ENCODE results near the gene MAN1C1. TPM values are rescaled to one million over a fixed set of nuclear protein-coding genes. Genes with fewer than 3 reads are reported as not detected.
A peak's percentile ranks its signal among the peaks of the same experiment; 100 is the strongest.
"Not testable (repeated sequence)": the region's sequence is repeated elsewhere in the genome, so short reads cannot be mapped to it uniquely, and the experiment has no call there.

The MAN1C1 gene
- total RNA-seq, 1 experiment from 2014 or later: 73.9 TPM

DNA sequence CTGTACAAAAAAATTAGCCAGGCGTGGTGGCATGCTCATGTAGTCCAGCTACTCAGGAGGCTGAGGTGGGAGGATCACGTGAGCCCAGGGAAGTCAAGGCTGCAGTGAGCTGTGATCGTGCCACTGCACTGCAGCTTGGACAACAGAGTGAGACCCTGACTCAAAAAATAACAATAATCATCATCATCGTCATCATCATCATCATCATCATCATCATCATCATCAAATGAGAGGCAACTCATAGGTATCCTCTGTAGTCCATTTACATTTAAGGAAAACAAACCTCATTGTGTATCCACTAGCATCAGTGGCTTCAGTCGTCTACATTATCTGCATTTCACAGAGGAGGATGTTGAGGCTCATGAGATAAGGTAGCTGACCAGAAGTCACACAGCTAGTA is 114.6 kb downstream of the MAN1C1 start:
- peaks cover 88% of the 10 kb centered on the region for H3K4me1 ChIP-seq

DNA sequence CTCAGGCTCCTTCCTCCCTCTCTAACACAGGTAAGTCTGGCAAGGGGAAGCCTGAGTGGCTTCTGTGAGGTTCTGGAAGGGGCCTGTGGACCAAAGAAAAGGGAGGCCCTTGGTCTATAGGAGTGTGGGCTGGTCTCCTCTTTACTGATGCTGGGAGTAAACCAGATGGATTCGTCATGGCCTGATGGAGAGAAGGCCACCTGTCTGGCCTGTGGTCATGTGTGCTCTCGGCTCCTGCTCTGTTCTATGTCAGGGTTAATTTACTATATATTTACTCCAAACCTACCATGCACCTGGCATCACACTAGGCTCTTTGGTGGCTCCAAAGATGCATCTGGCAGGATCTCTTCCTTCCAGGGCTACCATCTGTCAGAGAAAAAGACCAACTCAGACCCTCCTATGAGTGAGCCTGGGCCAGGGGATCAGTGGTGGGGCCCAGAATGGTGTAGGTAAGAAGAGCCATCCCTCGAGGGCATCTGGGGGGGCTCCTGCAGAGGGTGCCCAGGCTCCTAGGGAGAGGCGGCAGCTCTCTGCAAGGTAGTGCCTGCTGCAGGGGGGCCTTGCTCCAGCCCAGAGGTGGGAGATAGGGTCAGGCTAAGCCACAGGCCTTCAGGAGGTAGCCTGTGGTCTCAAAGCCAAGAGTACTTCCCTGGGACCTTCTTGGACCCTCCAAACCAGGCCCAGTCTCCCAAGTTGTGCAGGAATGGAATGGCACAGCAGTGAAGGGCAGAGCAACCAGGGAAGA is 115.2 kb downstream of the MAN1C1 start:
- no peaks in the 10 kb centered on the region for H3K27me3 ChIP-seq
- H3K36me3 ChIP-seq: no peaks in the 10 kb centered on the region
- peaks cover 89% of the 10 kb centered on the region for H3K4me1 ChIP-seq
- no peak overlapping the region for H3K4me3 ChIP-seq
- H3K27ac ChIP-seq: peak overlapping the region; percentile 98
- DNase-seq: peak; percentile 90 to 98
- no peaks in the 10 kb centered on the region for H3K9me3 ChIP-seq (replicated peaks)

More for the DNA sequence above, 114.6 kb downstream of the MAN1C1 start:
- no peak for DNase-seq
- no peaks in the 10 kb centered on the region for H3K36me3 ChIP-seq
- peak overlapping the region; percentile 98 for H3K27ac ChIP-seq
- H3K4me3 ChIP-seq: no peak overlapping the region
- H3K27me3 ChIP-seq: no peaks in the 10 kb centered on the region
- no peaks in the 10 kb centered on the region for H3K9me3 ChIP-seq (replicated peaks)

DNA sequence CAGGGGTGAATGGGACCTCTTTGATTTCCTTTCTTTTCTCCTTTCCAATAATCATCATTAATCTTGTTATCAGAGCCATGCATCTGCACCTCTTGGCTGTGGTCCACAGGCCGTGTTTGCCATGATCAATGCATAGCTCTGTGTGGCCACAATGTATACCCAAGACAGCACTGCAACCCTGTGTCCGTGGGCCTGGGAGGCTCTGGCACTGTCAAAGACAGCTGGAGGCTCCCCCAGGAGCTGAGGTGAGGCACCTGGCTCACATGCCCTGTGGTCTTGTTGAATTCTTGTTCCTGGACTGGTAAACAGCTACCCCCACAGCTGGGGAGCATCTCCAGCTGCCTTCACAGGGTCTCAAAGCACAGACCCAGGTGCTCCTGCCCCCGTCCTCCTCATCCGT is 116.2 kb downstream of the MAN1C1 start:
- no peaks in the 10 kb centered on the region for H3K9me3 ChIP-seq (replicated peaks)
- DNase-seq: no peak
- no peak overlapping the region for H3K4me3 ChIP-seq
- no peaks in the 10 kb centered on the region for H3K27me3 ChIP-seq
- H3K4me1 ChIP-seq: peaks cover 89% of the 10 kb centered on the region
- H3K27ac ChIP-seq: peak overlapping the region; percentile 98
- H3K36me3 ChIP-seq: no peaks in the 10 kb centered on the region

DNA sequence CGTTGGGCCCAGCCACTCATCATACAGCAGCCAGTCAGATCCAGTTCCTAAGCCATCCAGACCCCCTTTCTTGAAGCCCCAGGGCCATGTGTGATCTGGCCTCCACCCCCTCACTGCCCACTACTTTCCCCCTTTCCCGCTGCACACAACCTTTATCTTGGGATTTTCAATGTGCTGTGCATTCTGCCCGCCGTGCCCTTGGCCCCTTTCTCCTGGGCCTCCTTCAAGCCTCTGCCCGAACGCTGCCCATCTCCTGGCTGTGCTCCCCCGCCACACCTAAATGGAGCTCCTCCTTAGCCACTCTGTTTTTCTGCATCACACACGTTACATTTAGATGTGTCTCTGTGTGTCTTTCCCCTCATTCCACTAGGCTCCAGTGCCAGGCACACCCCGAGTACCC is 116.7 kb downstream of the MAN1C1 start:
- Histone ChIP-seq H3K9me3 (replicated peaks) (no peaks in the 10 kb centered on the region), H3K4me1 (peaks cover 89% of the 10 kb centered on the region)

DNA sequence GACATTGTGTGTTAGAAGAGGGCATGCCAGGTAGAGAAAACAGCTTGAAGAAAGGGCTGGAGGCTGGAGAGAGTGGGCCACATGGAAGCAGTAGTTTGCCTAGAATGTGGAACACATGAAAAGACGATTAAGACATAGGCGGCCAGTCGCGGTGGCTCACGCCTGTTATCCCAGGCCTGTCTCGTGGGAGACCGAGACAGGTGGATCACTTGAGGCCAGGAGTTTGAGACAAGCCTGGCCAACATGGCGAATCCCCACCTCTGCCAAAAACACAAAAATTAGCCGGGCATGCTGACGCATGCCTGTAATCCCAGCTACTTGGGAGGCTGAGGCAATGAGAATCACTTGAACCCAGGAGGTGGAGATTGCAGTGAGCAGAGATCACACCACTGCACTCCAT is 118.4 kb downstream of the MAN1C1 start:
- H3K36me3 ChIP-seq; H3K4me3 ChIP-seq; H3K9me3 ChIP-seq (replicated peaks); H3K27me3 ChIP-seq: not testable (repeated sequence)
- peaks cover 75% of the 10 kb centered on the region for H3K4me1 ChIP-seq
- DNase-seq: peak; percentile 78 to 87
- peak overlapping the region; percentile 78 for H3K27ac ChIP-seq

More for the DNA sequence above, 116.7 kb downstream of the MAN1C1 start:
- no peaks in the 10 kb centered on the region for H3K36me3 ChIP-seq
- DNase-seq: no peak
- H3K27ac ChIP-seq: peak overlapping the region; percentile 98
- H3K4me3 ChIP-seq: no peak overlapping the region
- H3K27me3 ChIP-seq: no peaks in the 10 kb centered on the region

DNA sequence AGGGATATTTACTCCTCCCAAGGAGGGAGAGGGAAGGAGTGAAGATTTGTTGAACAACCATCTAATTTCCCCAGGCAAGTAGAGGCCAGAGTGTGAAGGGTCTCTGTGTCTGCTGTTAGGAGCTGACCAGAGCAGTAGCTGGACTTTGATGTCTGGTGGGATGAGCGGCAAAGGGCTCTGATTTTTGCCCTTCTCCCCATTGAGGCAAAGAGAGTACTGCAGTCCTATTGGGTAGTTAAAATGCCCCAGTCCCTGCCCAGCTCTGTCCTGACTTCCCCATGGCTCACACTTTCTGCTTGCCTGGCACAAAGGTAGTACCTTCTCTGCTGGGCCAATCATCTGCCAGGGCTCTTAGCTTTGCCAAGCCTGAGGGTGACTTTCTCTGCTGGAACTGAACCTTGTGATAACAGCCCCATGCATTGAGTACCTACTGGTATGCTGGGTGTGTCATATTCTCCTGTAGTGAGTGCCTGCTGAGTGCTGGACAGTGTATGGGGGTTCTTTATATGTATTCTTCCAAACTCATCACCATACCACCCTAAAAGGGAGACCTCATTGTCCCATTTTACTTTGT is 119.5 kb downstream of the MAN1C1 start:
- peaks cover 65% of the 10 kb centered on the region for H3K4me1 ChIP-seq
- peak overlapping the region; percentile 78 for H3K27ac ChIP-seq
- H3K36me3 ChIP-seq: no peaks in the 10 kb centered on the region; the same call in 1 of the 2 replicates
- H3K27me3 ChIP-seq: no peaks in the 10 kb centered on the region
- no peak for DNase-seq
- no peak overlapping the region for H3K4me3 ChIP-seq
- H3K9me3 ChIP-seq (replicated peaks): peaks cover 5% of the 10 kb centered on the region; the same call in 1 of the 2 replicates

DNA sequence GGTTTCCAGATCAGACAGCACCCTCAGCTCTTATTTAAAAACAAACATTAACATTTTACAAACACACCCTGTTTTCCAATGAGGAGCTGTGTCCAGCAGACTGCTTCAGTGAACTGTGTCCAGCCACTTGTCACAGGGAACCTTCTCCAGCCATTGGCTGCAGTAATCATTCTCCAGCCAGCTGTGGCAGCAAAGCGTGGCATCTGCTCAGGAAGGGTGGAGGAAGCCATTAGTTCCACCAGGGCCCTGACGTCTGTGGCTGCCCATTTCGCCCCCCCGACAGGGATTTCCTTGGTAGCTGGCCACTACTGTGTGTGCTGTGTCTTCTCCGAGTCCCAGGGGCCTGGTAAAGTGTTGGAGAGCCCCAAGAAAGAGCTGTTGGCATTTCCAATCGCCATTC is 120.5 kb downstream of the MAN1C1 start:
- Histone ChIP-seq H3K27ac (peak overlapping the region; percentile 78), H3K36me3 (no peaks in the 10 kb centered on the region; the same call in 1 of the 2 replicates), H3K4me1 (peaks cover 56% of the 10 kb centered on the region), H3K27me3 (no peaks in the 10 kb centered on the region), H3K4me3 (no peak overlapping the region), H3K9me3 (replicated peaks) (peaks cover 5% of the 10 kb centered on the region; the same call in 1 of the 2 replicates)
- DNase-seq: peak; percentile 69 to 81

DNA sequence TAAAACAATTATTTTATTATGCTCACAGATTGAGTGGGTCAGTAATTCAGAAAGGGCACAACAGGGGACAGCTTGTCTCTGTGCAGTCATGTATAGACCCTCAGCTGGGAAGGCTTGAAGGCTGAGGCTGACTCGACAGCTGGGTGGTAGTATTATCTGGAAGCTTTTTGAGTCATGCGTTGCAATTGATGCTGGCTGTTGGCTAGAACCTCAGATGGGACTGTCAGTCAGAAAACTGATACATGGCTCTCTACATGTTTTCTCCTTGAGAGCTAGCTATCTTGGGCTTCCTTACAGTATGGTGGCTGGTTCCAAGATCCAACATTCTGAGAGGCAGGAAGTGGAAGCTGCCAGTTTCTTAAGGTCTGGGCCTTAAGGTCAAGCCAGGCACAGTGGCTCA is 121.9 kb downstream of the MAN1C1 start:
- H3K27ac ChIP-seq: peak overlapping the region; percentile 78
- H3K4me1 ChIP-seq: peaks cover 58% of the 10 kb centered on the region
- H3K9me3 ChIP-seq (replicated peaks): peaks cover 5% of the 10 kb centered on the region; the same call in 1 of the 2 replicates
- H3K36me3 ChIP-seq: no peaks in the 10 kb centered on the region; the same call in 1 of the 2 replicates
- H3K27me3 ChIP-seq: no peaks in the 10 kb centered on the region
- H3K4me3 ChIP-seq: no peak overlapping the region
- DNase-seq: peak; percentile 83 to 92

DNA sequence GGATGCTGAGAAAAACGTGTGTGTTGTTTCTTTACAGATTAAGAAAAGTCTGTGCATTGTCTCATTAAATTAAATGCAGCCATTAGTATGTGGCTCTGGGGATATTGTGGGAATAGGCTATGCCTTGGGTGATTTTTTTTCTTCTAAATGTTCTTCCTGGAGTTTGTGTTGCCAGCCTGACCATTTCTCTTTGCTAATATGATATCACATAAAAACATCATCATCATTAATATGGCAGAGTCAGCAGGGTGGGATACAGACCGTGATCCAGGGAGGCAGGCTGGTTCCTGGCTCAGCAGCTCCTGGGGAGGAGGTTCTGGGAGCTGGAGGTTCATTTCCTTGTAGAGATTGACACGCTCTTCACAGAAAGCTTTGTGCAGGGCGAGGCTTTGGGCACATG is 122.8 kb downstream of the MAN1C1 start:
- Histone ChIP-seq H3K27me3 (no peaks in the 10 kb centered on the region), H3K27ac (peak overlapping the region; percentile 78; the same call in 1 of the 2 replicates), H3K4me1 (peaks cover 63% of the 10 kb centered on the region), H3K9me3 (replicated peaks) (peaks cover 5% of the 10 kb centered on the region; the same call in 1 of the 2 replicates), H3K4me3 (no peak overlapping the region), H3K36me3 (no peaks in the 10 kb centered on the region; the same call in 1 of the 2 replicates)
- no peak for DNase-seq

DNA sequence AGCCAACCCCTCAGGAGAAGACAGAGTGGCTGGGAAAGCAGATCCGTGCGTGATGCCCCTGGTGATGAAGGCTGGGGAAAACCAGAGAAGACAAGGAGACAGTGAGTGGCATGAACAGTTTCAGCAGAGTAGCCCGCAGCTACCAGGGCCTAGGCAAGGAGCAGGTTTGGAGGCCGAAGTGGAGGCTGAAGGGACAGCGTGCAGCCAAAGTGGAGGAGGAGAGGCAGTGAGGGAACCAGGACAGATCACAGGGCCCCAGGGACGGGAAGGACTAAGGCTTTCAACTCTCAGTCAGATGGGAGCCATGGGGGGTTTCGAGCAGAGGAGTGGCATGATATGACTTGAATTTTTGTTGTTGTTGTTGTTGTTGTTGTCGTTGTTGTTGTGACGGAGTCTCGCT is 123.5 kb downstream of the MAN1C1 start:
- peaks cover 5% of the 10 kb centered on the region; the same call in 1 of the 2 replicates for H3K9me3 ChIP-seq (replicated peaks)
- no peak for DNase-seq
- H3K4me1 ChIP-seq: peaks cover 63% of the 10 kb centered on the region
- no peaks in the 10 kb centered on the region; the same call in 1 of the 2 replicates for H3K36me3 ChIP-seq
- no peak overlapping the region for H3K27ac ChIP-seq
- H3K27me3 ChIP-seq: no peaks in the 10 kb centered on the region
- no peak overlapping the region for H3K4me3 ChIP-seq

DNA sequence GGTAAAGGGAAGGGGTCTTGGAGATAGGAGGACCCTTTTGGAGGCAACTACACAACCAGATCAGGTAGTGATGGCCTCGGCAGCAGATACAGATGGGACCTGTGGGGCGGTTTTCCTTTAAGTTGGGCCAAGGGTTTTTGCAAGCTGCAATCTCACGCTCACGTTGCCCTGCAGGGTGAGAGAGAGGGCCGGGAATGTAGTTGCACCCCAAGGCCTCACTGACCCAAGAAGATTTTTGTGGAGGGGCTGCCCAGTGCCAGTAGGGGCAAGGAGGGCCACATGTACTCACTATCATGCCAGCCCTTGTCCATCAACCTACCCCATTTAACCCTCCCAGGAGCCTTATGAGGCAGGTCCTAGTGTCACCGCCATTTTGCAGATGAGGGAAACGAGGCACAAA is 125.7 kb downstream of the MAN1C1 start:
- Histone ChIP-seq H3K27ac (peak overlapping the region; percentile 97), H3K27me3 (no peaks in the 10 kb centered on the region), H3K4me1 (peaks cover 45% of the 10 kb centered on the region), H3K4me3 (no peak overlapping the region), H3K9me3 (replicated peaks) (peaks cover 5% of the 10 kb centered on the region; the same call in 1 of the 2 replicates), H3K36me3 (no peaks in the 10 kb centered on the region; the same call in 1 of the 2 replicates)
- DNase-seq: no peak

DNA sequence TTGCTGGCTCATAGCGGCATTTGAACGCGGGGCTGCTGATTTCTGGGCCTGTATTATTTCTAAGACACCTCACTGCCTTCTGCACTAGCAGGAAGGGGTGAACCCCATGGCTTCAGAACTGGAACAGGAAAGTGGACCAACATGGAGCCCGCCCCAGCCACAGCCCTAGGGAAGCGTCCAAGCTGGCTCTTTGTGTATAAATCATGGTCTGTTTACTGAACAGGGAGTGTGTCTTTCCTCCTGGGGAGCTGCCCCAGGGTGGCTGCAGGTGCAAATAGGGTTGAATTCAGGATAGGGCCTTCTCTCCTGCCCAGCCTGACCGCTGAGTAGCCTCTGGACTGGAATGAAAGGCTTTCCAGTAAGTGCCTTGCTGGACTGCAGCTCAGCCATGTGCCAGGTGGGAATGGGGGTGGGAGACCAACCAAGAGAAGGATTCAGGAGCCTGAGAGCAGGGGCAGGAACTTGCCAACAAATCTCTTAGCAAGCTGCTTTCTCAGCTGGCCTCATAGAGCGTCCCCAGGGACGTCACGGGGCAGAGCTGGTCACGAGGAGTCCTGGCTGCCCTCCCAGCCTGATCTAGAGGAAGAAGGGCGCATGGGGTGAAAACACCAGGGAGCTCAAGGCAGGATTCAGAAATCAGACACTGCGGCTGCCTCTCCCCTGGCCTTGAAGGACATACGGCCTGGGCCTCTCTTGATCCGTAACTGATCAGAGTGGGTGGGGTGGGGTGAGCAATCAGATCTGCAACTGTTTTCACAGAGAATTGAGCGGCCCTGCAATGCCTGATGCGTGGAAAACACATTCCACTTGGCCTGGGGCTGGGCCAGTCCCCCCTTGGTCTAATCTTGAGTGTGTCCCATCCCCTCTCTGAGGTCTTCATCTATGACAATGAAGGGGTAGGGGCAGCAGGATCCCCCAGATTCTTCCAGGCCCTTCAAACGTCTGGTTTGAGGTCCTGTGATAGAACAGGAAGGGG is 126.9 kb downstream of the MAN1C1 start:
- H3K27ac ChIP-seq: peak overlapping the region; percentile 97
- peak; percentile 99 for DNase-seq
- peaks cover 34% of the 10 kb centered on the region for H3K4me1 ChIP-seq
- peaks cover 5% of the 10 kb centered on the region; the same call in 1 of the 2 replicates for H3K9me3 ChIP-seq (replicated peaks)
- H3K4me3 ChIP-seq: no peak overlapping the region
- H3K27me3 ChIP-seq: no peaks in the 10 kb centered on the region
- H3K36me3 ChIP-seq: no peaks in the 10 kb centered on the region; the same call in 1 of the 2 replicates

DNA sequence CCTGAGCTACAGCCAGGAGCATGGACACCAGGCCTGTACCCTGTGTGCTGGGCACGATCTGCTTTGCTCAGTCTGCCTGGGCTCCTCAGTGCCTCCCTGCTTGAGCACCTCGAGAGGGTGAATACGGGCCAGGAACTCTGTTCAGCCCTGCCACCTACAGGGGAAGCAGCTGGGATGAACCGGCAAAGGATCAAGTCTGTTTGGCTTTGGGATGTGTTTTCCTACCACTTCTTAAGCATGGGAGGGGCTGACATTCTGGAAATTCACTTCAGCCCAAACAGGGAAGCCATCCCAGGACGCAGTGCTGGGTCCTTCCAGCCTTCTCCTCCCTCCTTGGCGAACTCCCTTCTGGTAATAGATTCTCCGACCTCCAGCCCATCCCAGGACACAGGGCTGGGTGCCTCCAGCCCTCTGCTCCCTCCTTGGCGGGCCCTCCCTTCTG is 127.6 kb downstream of the MAN1C1 start:
- Histone ChIP-seq H3K27ac (peak overlapping the region; percentile 97), H3K4me1 (peaks cover 34% of the 10 kb centered on the region), H3K36me3 (peaks cover under 1% of the 10 kb centered on the region; the same call in 1 of the 2 replicates)

More for the DNA sequence above, 127.6 kb downstream of the MAN1C1 start:
- DNase-seq: peak; percentile 88 to 90
- Histone ChIP-seq H3K4me3 (no peak overlapping the region), H3K27me3 (no peaks in the 10 kb centered on the region), H3K9me3 (replicated peaks) (peaks cover 2% of the 10 kb centered on the region; the same call in 1 of the 2 replicates)

Measured in SJCRH30 (cell line).